ENCODE results near the gene TPCN1.

- TF ChIP-seq POLR2A (IDR thresholded peaks at IDR 0.05), result no peak
- no peak for TF ChIP-seq CTCF (IDR thresholded peaks at IDR 0.05 in 8 of 11, conservative IDR thresholded peaks at IDR 0.05 in 3 of 11)
- TF ChIP-seq POLR2AphosphoS5 (IDR thresholded peaks at IDR 0.05), result no peak
Measured at GRCh38 chr12:113339540-113339939, 118.3 kb downstream of the TPCN1 start.

Measured in spleen (tissue), 7 donors.